UCSD-AML1 (cell line): ENCODE data around the gene ESPL1.

Experiments
- DNase-seq: peaks from one replicate; lab custom pipeline; 2025; ENCODE audit not compliant: unreplicated experiment; lab: John Stamatoyannopoulos, UW

The ESPL1 gene

DNA sequence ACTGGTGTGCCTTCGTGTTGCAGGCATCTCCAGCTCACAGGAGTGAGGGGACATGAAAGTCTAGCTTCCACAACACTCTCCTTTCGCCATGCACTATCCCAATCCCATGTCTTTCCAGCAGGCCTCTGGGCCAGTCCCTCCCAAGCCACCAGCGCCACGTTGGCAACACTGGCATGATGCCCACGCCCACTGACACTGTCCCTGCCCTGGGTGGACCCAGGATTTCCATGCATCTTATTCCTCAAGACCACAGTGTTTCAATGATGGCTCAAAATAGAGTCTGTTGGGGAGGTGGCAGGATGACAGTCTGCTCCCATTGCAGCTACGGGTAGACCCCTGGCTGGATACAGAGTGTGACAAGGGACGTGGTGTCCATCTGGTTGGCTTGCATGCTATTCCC, 65.7 kb downstream of the ESPL1 start:
- DNase-seq = no peak

GRCh38 chr12:53334822-53335221, 66.7 kb downstream of the ESPL1 start:
- no peak for DNase-seq

DNA sequence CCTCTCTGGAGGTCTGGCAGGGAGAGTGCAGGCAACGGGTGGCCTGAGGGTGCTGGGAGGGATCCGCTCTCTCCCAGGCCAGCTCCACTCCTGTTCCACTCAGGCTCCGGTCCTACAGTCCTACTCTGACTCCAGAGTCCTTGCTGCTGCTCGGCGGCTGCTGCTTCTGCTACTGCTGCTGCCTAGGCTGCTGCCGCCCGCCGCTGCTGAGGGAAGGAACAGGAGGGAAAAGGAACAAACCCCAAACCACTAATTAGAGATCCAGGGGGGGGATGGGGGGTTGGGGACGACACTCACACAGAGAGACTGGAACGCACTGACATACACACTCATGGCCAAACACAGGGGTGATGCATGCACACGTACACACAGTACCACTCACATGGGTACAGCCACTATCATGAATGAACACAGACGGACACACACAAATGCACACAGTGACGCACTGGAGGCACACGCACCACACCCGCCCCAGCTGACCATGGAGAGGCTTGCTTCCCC, 68.1 kb downstream of the ESPL1 start, which contains the start of gene SP7:
SP7 (minus strand) TSS at position 174 of the 501 bp plus-strand sequence. CDS start 708 bp downstream, outside the sequence.
- peak; percentile 67 for DNase-seq

GRCh38 chr12:53338017-53338416, 69.9 kb downstream of the ESPL1 start:
- DNase-seq = no peak

GRCh38 chr12:53338916-53339315, 70.8 kb downstream of the ESPL1 start:
- no peak for DNase-seq

DNA sequence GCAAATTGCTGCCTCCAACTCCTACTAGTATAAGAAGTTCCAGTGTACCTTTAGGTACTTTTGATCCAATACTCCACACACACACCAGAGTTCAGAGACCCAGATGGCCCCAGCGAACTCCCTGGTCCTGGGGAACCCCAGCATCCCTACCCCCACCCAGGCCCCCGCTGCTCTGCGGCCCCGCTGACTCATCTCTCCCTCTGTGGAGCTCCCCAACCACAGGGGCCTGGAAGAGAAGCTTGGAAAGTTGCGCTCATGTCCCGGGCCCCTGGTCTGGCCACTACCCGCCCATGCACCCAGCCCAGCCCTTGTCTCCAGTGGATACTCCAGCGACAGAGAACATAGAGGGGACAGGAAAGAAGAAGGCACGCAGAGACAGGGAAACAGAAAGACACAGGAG, 72.3 kb downstream of the ESPL1 start:
- DNase-seq = no peak
